MM.1S (cell line): ENCODE measurements around the gene NACAD.

ENCODE experiments used
- CTCF ChIP-seq: fragments of 300-600 bp; sonication (generic); IDR thresholded peaks from 2 replicates; pipeline ENCODE4 v1.5.1; 2016; ENCODE audit warnings: antibody characterized with exemption, low read length, mixed read lengths
- EZH2 ChIP-seq: fragments of 300-600 bp; sonication (generic); optimal IDR thresholded peaks from 2 replicates; pipeline ENCODE3; 2017; ENCODE audit warnings: low read depth, mild to moderate bottlenecking, antibody characterized with exemption, low read length, mixed read lengths
- EZH2phosphoT487 ChIP-seq: fragments of 300-600 bp; sonication (generic); IDR thresholded peaks from 2 replicates; pipeline ENCODE4 v1.6.1; 2018; ENCODE audit warnings: antibody characterized with exemption, low read length

DNA sequence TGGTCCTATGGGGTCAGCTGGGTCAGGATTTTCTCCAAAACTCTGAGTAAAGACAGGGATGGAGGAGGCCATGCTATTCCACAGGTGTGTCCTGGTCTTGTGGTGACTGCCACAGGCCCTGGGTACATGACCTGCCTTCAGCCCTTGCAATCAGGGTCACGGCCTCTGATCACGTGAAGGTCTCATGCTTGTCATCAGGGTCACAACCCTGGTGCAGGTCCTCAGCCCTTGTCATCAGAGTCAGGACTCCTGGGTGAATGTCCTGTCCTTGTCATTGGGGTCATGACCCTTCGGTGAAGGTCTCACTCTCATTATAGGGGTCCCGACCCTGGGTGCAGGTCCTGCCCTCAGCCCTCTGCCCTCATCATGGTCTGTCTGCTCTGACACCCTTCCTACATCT lies 44.6 kb upstream of the NACAD start:
- TF ChIP-seq CTCF: no peak
- no peak for TF ChIP-seq EZH2
- no peak for TF ChIP-seq EZH2phosphoT487
